ENCODE data around the gene USP30. TPM values are rescaled to one million over a fixed set of nuclear protein-coding genes. Genes with fewer than 3 reads are reported as not detected.
"Not testable (repeated sequence)": the region's sequence is repeated elsewhere in the genome, so short reads cannot be mapped to it uniquely, and the experiment has no call there.

USP30 gene
- total RNA-seq, 1 donor from 2014 or later = 17.6 TPM

DNA sequence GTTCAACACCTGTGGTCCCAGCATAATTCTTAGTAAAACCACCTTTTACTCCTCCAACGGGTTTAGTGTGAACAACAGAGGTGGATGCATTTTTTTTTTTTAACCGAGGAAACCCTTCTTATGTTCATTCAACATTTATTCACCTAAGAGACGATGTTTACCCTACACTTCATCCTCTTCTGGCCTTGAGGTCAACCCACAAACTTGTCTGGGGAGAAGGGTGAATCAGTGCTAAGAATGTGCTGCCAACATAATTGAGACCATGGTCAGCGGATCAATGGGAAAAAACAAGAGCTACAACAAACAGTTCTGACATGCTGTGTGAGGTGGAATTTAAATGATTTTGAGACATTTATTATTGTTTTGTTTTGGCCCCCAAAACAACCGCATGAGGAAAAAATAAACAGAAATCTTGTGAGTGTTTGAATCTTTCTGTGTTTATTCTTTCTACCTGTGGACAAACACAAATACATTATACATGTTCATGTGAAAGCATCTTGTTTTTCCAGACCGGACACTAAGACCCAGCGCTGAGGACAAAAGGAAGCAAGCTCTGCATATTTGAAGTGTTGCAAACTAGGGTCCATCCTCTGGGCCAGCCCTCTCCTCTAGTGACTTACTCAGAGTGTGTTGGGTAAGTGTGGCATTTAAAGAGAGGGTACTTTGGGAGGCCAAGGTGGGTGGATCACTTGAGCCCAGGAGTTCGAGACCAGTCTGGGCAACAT is 5.1 kb upstream of the USP30 start:
- no peaks in the 10 kb centered on the region for H3K4me1 ChIP-seq
- peaks cover 6% of the 10 kb centered on the region for H3K4me1 Mint-ChIP-seq
- no peak overlapping the region for H3K27ac Mint-ChIP-seq
- no peak overlapping the region for H3K27ac ChIP-seq
- H2AFZ ChIP-seq (replicated peaks) = no peak overlapping the region
- no peaks in the 10 kb centered on the region for H3F3A ChIP-seq (ENCODE audit: low read depth)
- DNase-seq (ENCODE audit: low spot score) = no peak
- no peak overlapping the region for H3K9ac ChIP-seq
- H3K36me3 ChIP-seq = no peaks in the 10 kb centered on the region
- H3K4me2 ChIP-seq = no peak overlapping the region
- no peak overlapping the region for H3K4me3 Mint-ChIP-seq
- no peaks in the 10 kb centered on the region for H3K36me3 Mint-ChIP-seq
- no peak overlapping the region for H3K4me3 ChIP-seq
- H3K27me3 Mint-ChIP-seq (ENCODE audit: insufficient read depth, low read depth) = peaks cover 6% of the 10 kb centered on the region
- H3K9me3 ChIP-seq (ENCODE audit: low read depth) = no peaks in the 10 kb centered on the region
- peaks cover 24% of the 10 kb centered on the region for H3K27me3 ChIP-seq
- H3K79me2 ChIP-seq (ENCODE audit: low read depth) = no peaks in the 10 kb centered on the region
- TF ChIP-seq EZH2 (IDR thresholded peaks at IDR 0.05) (no peak), EZH2phosphoT487 (IDR thresholded peaks at IDR 0.05) (no peak)
- TF ChIP-seq, protein P1, sequence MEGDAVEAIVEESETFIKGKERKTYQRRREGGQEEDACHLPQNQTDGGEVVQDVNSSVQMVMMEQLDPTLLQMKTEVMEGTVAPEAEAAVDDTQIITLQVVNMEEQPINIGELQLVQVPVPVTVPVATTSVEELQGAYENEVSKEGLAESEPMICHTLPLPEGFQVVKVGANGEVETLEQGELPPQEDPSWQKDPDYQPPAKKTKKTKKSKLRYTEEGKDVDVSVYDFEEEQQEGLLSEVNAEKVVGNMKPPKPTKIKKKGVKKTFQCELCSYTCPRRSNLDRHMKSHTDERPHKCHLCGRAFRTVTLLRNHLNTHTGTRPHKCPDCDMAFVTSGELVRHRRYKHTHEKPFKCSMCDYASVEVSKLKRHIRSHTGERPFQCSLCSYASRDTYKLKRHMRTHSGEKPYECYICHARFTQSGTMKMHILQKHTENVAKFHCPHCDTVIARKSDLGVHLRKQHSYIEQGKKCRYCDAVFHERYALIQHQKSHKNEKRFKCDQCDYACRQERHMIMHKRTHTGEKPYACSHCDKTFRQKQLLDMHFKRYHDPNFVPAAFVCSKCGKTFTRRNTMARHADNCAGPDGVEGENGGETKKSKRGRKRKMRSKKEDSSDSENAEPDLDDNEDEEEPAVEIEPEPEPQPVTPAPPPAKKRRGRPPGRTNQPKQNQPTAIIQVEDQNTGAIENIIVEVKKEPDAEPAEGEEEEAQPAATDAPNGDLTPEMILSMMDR (IDR thresholded peaks at IDR 0.05) = no peak
- no peaks in the 10 kb centered on the region for H4K20me1 ChIP-seq (ENCODE audit: low read depth)
- H3K9me3 Mint-ChIP-seq = no peaks in the 10 kb centered on the region

DNA sequence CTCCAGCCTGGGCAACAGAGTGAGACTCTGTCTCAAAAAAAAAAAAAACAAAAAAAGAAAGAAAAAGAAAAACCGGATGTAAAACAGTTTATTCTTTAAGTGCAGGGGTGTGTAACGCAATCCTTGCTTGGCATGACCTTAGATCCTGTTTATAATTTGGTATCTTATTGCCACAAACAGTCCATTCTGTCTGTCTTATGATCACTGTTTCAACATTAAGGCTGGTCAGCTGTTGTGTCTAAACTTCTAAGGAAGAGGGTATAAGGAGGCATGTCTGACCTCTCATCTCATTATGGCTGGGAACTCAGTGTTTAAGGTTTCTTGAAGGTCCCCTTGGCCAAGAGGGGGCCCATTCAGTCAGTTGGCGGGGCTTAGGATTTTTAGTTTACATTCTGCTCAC is 3.7 kb upstream of the USP30 start:
- not testable (repeated sequence) for H3K27me3 ChIP-seq; DNase-seq (ENCODE audit: low spot score); H3K36me3 Mint-ChIP-seq; H3K9ac ChIP-seq; H3K27ac ChIP-seq; H2AFZ ChIP-seq (replicated peaks); H4K20me1 ChIP-seq (ENCODE audit: low read depth); H3K9me3 ChIP-seq (ENCODE audit: low read depth); H3F3A ChIP-seq (ENCODE audit: low read depth); H3K36me3 ChIP-seq; H3K79me2 ChIP-seq (ENCODE audit: low read depth); H3K4me1 ChIP-seq; H3K4me2 ChIP-seq; H3K9me3 Mint-ChIP-seq; H3K4me3 ChIP-seq; H3K27me3 Mint-ChIP-seq (ENCODE audit: insufficient read depth, low read depth)
- H3K27ac Mint-ChIP-seq = peak overlapping the region; percentile 4
- peaks cover 14% of the 10 kb centered on the region for H3K4me1 Mint-ChIP-seq
- peak overlapping the region; percentile 43 for H3K4me3 Mint-ChIP-seq

DNA sequence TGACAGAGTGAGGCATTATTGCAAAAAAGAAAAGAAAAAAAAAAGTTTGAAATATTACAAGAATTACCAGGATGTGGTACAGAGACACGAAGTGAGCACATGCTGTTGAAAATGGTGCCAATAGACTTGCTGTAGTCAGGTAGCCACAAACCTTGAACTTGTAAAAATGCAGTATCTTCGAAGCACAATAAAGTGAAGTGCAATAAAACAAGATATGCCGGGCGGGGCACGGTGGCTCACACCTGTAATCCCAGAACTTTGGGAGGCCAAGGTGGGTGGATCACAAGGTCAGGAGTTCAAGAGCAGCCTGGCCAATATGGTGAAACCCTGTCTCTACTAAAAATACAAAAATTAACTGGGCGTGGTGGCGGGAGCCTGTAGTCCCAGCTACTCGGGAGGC is 2.6 kb upstream of the USP30 start:
- H3K9me3 ChIP-seq (ENCODE audit: low read depth); H3F3A ChIP-seq (ENCODE audit: low read depth); H2AFZ ChIP-seq (replicated peaks); H3K79me2 ChIP-seq (ENCODE audit: low read depth); H3K9ac ChIP-seq; H3K4me3 Mint-ChIP-seq; H3K27ac ChIP-seq; H3K4me3 ChIP-seq; H3K9me3 Mint-ChIP-seq; H3K36me3 Mint-ChIP-seq; H3K4me2 ChIP-seq; H3K36me3 ChIP-seq; H3K27me3 ChIP-seq; H3K4me1 ChIP-seq; DNase-seq (ENCODE audit: low spot score); H3K27ac Mint-ChIP-seq; H4K20me1 ChIP-seq (ENCODE audit: low read depth); H3K27me3 Mint-ChIP-seq (ENCODE audit: insufficient read depth, low read depth): not testable (repeated sequence)
- H3K4me1 Mint-ChIP-seq = peaks cover 19% of the 10 kb centered on the region

DNA sequence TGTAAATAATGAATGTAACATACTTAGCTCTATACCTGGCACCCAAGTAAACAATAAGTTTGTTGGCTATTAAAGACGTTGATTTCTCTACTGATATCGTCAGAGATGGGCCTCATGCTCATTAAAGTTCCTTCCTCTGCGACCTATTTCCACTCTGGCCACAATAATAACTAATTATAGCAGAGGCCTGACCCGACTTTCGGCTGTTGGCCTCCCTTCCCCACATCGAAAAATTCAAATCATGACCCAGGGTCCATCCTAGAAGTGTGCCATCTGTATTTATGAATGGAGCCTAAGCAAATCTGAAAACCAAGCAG is 321 bp upstream of the USP30 start:
- Mint-ChIP-seq H3K9me3 (no peaks in the 10 kb centered on the region), H3K4me1 (peaks cover 19% of the 10 kb centered on the region), H3K36me3 (no peaks in the 10 kb centered on the region), H3K27me3 (ENCODE audit: insufficient read depth, low read depth) (peaks cover 2% of the 10 kb centered on the region), H3K4me3 (peak overlapping the region; percentile 98), H3K27ac (peak overlapping the region; percentile 83)
- Histone ChIP-seq H3K4me2 (peak overlapping the region; percentile 96), H2AFZ (replicated peaks) (peak overlapping the region; percentile 85), H3K27ac (no peak overlapping the region), H3K79me2 (ENCODE audit: low read depth) (peaks cover 8% of the 10 kb centered on the region), H4K20me1 (ENCODE audit: low read depth) (no peaks in the 10 kb centered on the region), H3F3A (ENCODE audit: low read depth) (no peaks in the 10 kb centered on the region), H3K4me1 (peaks cover 9% of the 10 kb centered on the region), H3K36me3 (no peaks in the 10 kb centered on the region), H3K9ac (no peak overlapping the region), H3K27me3 (no peaks in the 10 kb centered on the region), H3K9me3 (ENCODE audit: low read depth) (no peaks in the 10 kb centered on the region), H3K4me3 (peak overlapping the region; percentile 84)
- no peak for TF ChIP-seq EZH2phosphoT487 (IDR thresholded peaks at IDR 0.05)
- TF ChIP-seq, protein P1 (IDR thresholded peaks at IDR 0.05) = no peak
- TF ChIP-seq EZH2 (IDR thresholded peaks at IDR 0.05) = no peak
- no peak for DNase-seq (ENCODE audit: low spot score)

Data from neural progenitor cell (in vitro differentiated cells).